ENCODE data around the gene TDRD1.

The TDRD1 gene

DNA sequence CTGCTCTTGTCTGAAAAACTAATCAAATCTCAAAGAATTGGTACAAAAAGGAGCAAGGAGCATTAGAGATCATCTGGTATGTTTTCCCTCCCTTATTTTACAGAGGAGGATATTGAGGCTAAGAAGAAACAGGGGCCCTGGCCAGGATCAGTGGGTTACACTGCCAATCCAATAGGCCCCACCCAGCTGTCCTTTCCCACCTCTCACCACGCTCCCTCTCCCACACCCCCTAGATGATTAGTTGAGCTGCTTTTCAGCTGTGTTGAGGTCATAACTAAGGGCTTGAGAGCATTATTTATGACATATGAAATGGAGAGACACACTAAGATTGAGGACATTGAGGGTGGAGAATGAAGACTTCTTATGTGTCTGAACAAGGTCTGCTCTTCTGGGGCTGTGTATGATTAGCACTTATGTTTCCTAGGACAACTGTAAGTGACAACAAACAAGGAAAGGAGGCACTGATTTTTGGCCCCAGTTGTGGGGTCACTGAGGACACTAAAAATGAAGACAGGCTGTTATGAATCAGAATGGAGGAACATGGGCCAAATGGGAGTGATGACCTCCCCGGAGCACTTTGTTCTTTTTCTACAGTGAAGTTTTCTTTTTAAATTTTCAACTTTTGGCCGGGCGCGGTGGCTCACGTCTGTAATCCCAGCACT, 86.4 kb downstream of the TDRD1 start:
- DNase-seq (ENCODE audit: low spot score) = no peak

DNA sequence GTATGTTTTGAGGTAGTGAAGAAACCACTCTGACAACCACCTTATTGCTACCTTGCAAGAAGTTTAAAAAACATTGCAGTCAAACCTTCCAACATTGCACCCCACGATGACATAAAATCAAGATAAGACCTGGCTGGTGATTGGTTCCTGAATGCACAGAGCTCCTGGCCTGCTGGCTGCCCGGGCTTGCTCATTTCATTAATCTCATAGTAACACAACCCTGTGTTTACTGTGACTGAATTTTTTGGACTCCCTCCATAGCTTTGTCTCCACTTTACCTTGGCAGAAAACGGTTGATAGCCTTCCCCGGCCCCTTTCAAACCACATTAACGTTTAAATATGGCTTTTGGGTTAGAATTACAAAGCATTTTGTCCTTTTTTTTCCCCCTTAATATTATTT, 87.4 kb downstream of the TDRD1 start:
- DNase-seq (ENCODE audit: low spot score) = no peak

DNA sequence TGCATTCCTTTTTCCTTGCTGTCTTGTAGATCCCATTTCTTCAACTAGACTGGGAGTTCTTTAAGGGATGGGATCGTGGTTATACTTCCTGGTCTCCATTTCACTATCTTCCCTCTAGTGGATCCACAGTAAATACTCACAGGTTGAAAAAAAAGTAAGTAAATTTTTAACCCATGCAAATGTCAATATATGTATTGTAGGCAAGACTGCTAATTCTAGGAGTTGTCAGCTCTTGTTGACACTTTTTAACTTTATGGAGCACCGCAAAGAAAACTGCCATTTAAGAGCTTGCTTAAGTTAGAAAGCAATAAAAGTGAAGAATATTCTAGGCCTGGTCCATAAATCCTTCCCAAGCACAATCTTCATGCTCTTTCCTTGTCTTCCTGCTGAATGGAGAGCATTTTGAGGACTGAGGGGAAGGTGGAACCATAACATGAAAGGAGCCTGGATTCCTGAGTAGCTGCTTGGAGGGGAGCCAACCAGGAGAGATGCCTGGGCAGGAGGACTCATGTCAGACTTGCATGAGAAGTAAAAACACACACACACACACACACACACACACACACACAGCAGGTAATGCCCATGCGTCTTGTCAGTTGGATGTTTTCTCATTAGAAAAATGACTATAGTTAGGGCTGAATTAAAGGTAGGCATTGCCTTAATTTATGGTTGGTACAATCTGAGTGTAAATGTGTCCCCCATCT, 92.1 kb downstream of the TDRD1 start:
- DNase-seq (ENCODE audit: low spot score) = no peak

DNA sequence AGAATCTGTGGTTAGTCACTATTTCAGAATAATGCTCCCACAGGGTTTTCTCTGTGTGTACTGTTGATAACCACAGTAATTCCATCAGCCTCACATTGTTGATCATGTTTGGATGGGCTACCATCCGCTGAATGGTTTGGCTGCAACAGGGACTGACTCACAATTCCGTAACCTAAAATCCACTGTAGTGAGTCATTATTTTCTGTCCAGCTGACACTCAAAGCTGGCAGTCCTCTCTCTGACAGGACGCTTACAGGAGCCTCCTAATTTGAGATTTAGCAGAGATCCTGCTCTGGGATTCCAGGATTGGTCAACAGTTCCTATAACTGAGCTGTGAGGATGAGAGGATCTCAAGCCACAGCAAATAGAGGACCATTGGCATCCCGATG, 92.6 kb downstream of the TDRD1 start:
- DNase-seq (ENCODE audit: low spot score) = no peak

GRCh38 chr10:114272696-114273095, 93.5 kb downstream of the TDRD1 start:
- DNase-seq (ENCODE audit: low spot score) = no peak

GRCh38 chr10:114273910-114274309, 94.8 kb downstream of the TDRD1 start:
- no peak for DNase-seq (ENCODE audit: low spot score)

GRCh38 chr10:114274616-114275453, 95.7 kb downstream of the TDRD1 start:
- DNase-seq (ENCODE audit: low spot score) = no peak

GRCh38 chr10:114276066-114276465, 96.9 kb downstream of the TDRD1 start:
- no peak for DNase-seq (ENCODE audit: low spot score)

DNA sequence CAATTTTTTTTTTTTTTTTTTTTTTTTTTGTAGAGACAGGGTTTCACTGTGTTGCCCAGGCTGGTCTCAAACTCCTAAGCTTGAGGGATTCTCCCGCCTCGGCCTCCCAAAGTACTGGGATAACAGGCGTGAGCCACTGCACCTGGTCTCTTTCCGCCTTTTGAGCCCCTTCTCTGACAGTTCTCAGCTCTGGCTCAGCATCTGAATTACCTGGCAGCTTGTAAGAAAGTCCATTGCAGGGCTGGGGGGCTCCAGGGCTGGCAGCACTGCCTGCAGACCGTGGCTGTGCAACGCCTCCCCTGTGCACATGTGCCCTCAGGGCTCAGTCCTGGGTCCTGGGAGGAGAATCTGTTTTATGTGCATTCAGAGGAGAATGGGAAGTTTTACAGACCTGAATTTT, 97.5 kb downstream of the TDRD1 start:
- DNase-seq (ENCODE audit: low spot score) = no peak

DNA sequence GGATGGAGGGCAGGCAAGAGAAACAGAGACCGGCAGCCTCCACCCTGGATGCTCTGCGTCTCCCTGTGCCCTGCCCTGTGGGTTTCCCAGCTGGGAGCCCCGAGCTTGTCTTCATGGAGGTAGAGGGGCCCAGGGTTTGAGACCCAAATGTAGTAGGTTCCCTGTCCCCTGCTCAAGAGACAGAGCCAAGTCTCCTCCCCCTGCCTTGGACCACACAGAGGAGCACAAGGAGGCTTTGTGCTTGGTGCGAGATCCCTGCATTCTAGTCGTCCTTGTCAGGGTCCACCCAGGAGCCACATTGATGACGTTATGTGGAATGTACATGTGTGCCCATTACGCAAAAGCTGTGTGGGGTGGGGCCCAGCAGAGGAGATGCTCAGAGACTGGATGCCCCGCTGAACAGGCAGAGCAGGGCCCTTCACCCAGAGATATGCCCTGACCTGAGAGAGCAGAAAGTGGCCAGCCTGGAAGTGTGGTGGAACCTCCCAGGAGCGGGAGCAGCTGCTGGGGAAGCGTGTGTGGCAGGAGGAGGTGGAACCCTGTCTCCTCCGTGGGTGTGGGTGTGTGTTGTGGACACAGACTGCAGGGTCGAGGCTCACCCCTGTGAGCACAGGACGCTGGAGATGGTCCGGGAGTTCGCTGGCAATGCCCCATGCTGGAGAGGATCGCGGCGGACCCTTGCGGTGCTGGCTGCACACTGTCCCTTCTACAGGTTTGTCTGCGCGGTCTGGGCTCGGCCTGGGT, 99.2 kb downstream of the TDRD1 start:
- DNase-seq (ENCODE audit: low spot score) = no peak

DNA sequence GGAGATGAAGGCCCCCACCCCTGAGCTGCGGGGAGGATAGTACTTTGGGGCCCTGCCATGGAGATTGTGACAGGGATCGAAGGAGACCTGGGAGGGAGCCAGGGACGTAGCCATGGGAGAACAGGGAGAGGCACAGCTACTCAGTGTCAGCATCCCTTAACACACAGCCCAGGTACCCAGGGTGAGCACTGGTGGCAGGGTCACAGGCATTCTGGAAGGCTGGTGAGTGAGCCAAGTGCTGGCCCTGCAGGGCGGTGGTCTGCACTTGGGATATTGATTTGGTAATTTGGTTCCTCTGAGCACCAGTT, 99.7 kb downstream of the TDRD1 start:
- DNase-seq (ENCODE audit: low spot score) = no peak

DNA sequence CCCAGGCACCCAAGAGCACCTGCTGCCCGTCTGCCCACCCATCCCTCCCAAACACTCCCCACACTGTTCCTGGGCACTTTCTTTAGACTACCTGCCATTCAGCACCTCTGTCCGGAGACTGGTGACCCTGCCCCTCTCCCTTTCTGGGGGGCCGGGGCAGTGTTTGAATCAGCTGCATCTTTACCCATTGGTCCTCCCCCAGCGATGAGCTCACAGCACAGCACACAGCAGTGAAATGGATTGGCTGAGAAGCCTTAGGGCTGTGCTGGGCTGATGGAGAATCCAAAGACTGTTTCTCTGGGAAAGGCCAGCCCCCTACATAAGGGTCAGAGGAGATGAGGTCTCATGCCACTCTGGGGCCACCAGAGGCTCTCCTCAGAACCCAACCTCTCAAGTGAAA, 100.1 kb downstream of the TDRD1 start:
- DNase-seq (ENCODE audit: low spot score) = no peak

GRCh38 chr10:114279901-114280644, 100.9 kb downstream of the TDRD1 start:
- no peak for DNase-seq (ENCODE audit: low spot score)

GRCh38 chr10:114281006-114281405, 101.9 kb downstream of the TDRD1 start:
- no peak for DNase-seq (ENCODE audit: low spot score)

GRCh38 chr10:114281461-114281860, 102.3 kb downstream of the TDRD1 start:
- no peak for DNase-seq (ENCODE audit: low spot score)
